HepG2 (cell line): ENCODE measurements around the gene SNRNP200. TPM values are rescaled to one million over a fixed set of nuclear protein-coding genes. Genes with fewer than 3 reads are reported as not detected.

ENCODE experiments used
- ATAC-seq: fragments of 200-7000 bp; cut with Tn5 transposase; 3 replicates; pipeline ENCODE4 v1.9.1; 2020; ENCODE audit warnings: mild to moderate bottlenecking, moderate library complexity
- BruUV-seq: library from RNA; stranded (reverse); fragments of 400-500 nt; replicated peaks from 2 replicates; lab custom pipeline; 2021; lab: Mats Ljungman, UMichigan
- CTCF ChIA-PET: fragments of 300-600 bp; formaldehyde crosslinking; extraction: SDS; loops from one replicate; lab custom pipeline; 2021; ENCODE audit warnings: low total read pairs, inconsistent platforms, low intra/inter-chr PET ratio; lab: Yijun Ruan, JAX
- POLR2A ChIA-PET: fragments of 350-600 bp; sonication (Branson Sonifier 250); formaldehyde crosslinking; loops from one replicate; lab custom pipeline; 2020; ENCODE audit warnings: antibody characterized with exemption, inconsistent platforms; lab: Yijun Ruan, JAX
- DNase-seq: peaks from one replicate; pipeline ENCODE4 v3.0.0-alpha.2; 2015; ENCODE audit warnings: low spot score
- FAIRE-seq: peaks from 3 replicates; lab custom pipeline; 2011; peaks lifted over from hg19 to GRCh38; lab: Jason Lieb, UNC
- H2AFZ ChIP-seq: one replicate; pipeline ENCODE4 v1.6.1; 2011; ENCODE audit warnings: low read length, inconsistent platforms
- H3K27ac ChIP-seq: fragments of 300-600 bp; 3 replicates; pipeline ENCODE4 v1.8.0; 2011; ENCODE audit warnings: mixed run types, mild to moderate bottlenecking, mixed read lengths, low read length, inconsistent platforms; ENCODE audit not compliant: insufficient read depth; ENCODE audit errors: extremely low read length
- H3K27me3 ChIP-seq, 2 experiments: fragments of 200-600 bp in 1 of 2; 2 replicates in 1 of 2; 3 replicates in 1 of 2; pipeline versions ENCODE4 v1.6.0 to v1.8.0; 2011; ENCODE audit warnings: low read length in 2 of 2, mild to moderate bottlenecking in 2 of 2, moderate library complexity in 2 of 2, inconsistent platforms in 1 of 2; ENCODE audit not compliant: insufficient read depth in 2 of 2, control insufficient read depth in 1 of 2
- H3K36me3 ChIP-seq, 2 experiments: fragments of 200-600 bp in 1 of 2; replicated peaks in 1 of 2; 2 replicates in 1 of 2; 3 replicates in 1 of 2; pipeline versions ENCODE4 v1.5.1 to v1.8.0; 2011; ENCODE audit warnings: low read length in 2 of 2, inconsistent platforms in 1 of 2; ENCODE audit not compliant: insufficient read depth in 2 of 2, control insufficient read depth in 1 of 2
- H3K4me1 ChIP-seq: 2 replicates; pipeline ENCODE4 v1.5.1; 2012; ENCODE audit warnings: low read length, inconsistent platforms; ENCODE audit not compliant: insufficient read depth
- H3K4me2 ChIP-seq: 2 replicates; pipeline ENCODE4 v1.6.0; 2011; ENCODE audit warnings: low read depth, low read length, inconsistent platforms
- H3K4me3 ChIP-seq, 3 experiments: fragments of 200-600 bp in 1 of 3; sonication (generic), shearing (Covaris generic) in 1 of 3; replicated peaks in 1 of 3; 2 replicates each; pipeline ENCODE4 v1.5.1; 2011 to 2016; ENCODE audit warnings: low read length in 3 of 3, inconsistent platforms in 2 of 3, low read depth in 2 of 3, mild to moderate bottlenecking in 2 of 3, control low read depth in 1 of 3, mixed read lengths in 1 of 3; ENCODE audit not compliant: insufficient read depth in 1 of 3
- H3K79me2 ChIP-seq: one replicate; pipeline ENCODE4 v1.6.1; 2011; ENCODE audit warnings: low read length, inconsistent platforms; ENCODE audit not compliant: insufficient read depth
- H3K9ac ChIP-seq: 2 replicates; pipeline ENCODE4 v1.6.0; 2011; ENCODE audit warnings: mild to moderate bottlenecking, low read depth, low read length, inconsistent platforms; ENCODE audit not compliant: insufficient read depth
- H3K9me3 ChIP-seq: 2 replicates; pipeline ENCODE4 v1.5.1; 2012; ENCODE audit warnings: mild to moderate bottlenecking, low read length
- H4K20me1 ChIP-seq: 2 replicates; pipeline ENCODE4 v1.6.0; 2011; ENCODE audit warnings: inconsistent platforms, mild to moderate bottlenecking, low read length, moderate library complexity; ENCODE audit not compliant: insufficient read depth
- ELF1 ChIP-seq: sonication (generic); formaldehyde crosslinking; IDR thresholded peaks from 2 replicates; pipeline ENCODE4 v1.4.0; 2020; ENCODE audit warnings: missing genetic modification reagents
- HOXA3 ChIP-seq: sonication (generic); formaldehyde crosslinking; IDR thresholded peaks from 2 replicates; pipeline ENCODE4 v1.5.0; 2020; ENCODE audit warnings: missing genetic modification reagents
- PAWR ChIP-seq: sonication (generic); formaldehyde crosslinking; IDR thresholded peaks from 2 replicates; pipeline ENCODE4 v1.4.0; 2020; ENCODE audit warnings: missing genetic modification reagents, mild to moderate bottlenecking, borderline replicate concordance
- ZMYM4 ChIP-seq: sonication (generic); formaldehyde crosslinking; IDR thresholded peaks from 2 replicates; pipeline ENCODE4 v1.8.1; 2023; ENCODE audit warnings: mild to moderate bottlenecking, missing genetic modification reagents
- ZNF382 ChIP-seq: sonication (generic); formaldehyde crosslinking; IDR thresholded peaks from 2 replicates; pipeline ENCODE4 v1.5.0; 2020; ENCODE audit warnings: missing genetic modification reagents, mild to moderate bottlenecking, borderline replicate concordance
- ZNF605 ChIP-seq: sonication (generic); formaldehyde crosslinking; IDR thresholded peaks from 2 replicates; pipeline ENCODE4 v1.8.0; 2022; ENCODE audit warnings: mild to moderate bottlenecking, missing genetic modification reagents
- ZNF709 ChIP-seq: sonication (generic); formaldehyde crosslinking; IDR thresholded peaks from 2 replicates; pipeline ENCODE4 v1.5.0; 2020; ENCODE audit warnings: mild to moderate bottlenecking, missing genetic modification reagents
- ZNF777 ChIP-seq: sonication (generic); formaldehyde crosslinking; IDR thresholded peaks from 2 replicates; pipeline ENCODE4 v1.4.0; 2020; ENCODE audit warnings: missing genetic modification reagents
- WGBS: methylation state at CpG from one replicate; pipeline ENCODE4 v1.1.6; 2017; ENCODE audit warnings: low lambda C conversion rate; 5-methylcytosine and 5-hydroxymethylcytosine counted together
- in situ Hi-C: cut with HindIII; loops from 2 replicates; pipeline ENCODE4 v1.10.0; 2017; ENCODE audit warnings: low pct_unique_long_range_greater_than_20kb; ENCODE audit not compliant: extremely low pct_ligation_motif_present
- intact Hi-C: fragments of 100-400 bp; cut with micrococcal nuclease; formaldehyde crosslinking; loops from one replicate; pipeline ENCODE4 v1.10.0; 2022; ENCODE audit not compliant: unreplicated experiment
- polyA plus RNA-seq, 8 experiments: library from polyadenylated mRNA; depleted of rRNA in 3 of 8; stranded (reverse) in 7 of 8; unstranded in 1 of 8; fragments of >200 nt; fragmentation: Illumina TruSeq in 4 of 8; extraction: Trizol in 4 of 8; gene quantifications; 2 replicates each; pipeline versions ENCODE4 v1.2.1 to v1.2.3, GENCODE V29; 2011 to 2016; ENCODE audit warnings: low read depth in 4 of 8, missing spikeins in 1 of 8, mixed read lengths in 1 of 8; ENCODE audit not compliant: insufficient read depth in 1 of 8
- total RNA-seq, 5 experiments: library from RNA; depleted of rRNA; stranded (reverse); fragments of >200 nt; fragmentation: Illumina TruSeq; extraction: Trizol; gene quantifications; 2 replicates each; pipeline ENCODE4 v1.2.3, GENCODE V29; 2016; ENCODE audit warnings: low read depth in 1 of 5
- TF ChIP-seq, protein P1 (sequence below): sonication (generic); formaldehyde crosslinking; IDR thresholded peaks from 2 replicates; pipeline ENCODE4 v1.4.0; 2020; ENCODE audit warnings: missing genetic modification reagents, mild to moderate bottlenecking, borderline replicate concordance
- TF ChIP-seq, protein P2 (sequence below): sonication (generic); formaldehyde crosslinking; IDR thresholded peaks from 2 replicates; pipeline ENCODE4 v1.4.0; 2020; ENCODE audit warnings: missing genetic modification reagents
- TF ChIP-seq, protein P3 (sequence below): sonication (generic); formaldehyde crosslinking; IDR thresholded peaks from 2 replicates; pipeline ENCODE4 v1.4.0; 2020; ENCODE audit warnings: missing genetic modification reagents

SNRNP200 gene
- total and polyA plus RNA-seq, 2 of the 13 experiments (the other 11 are each of a cell fraction or from before 2014, with no cell fraction given): 99.0 to 232 TPM

DNA sequence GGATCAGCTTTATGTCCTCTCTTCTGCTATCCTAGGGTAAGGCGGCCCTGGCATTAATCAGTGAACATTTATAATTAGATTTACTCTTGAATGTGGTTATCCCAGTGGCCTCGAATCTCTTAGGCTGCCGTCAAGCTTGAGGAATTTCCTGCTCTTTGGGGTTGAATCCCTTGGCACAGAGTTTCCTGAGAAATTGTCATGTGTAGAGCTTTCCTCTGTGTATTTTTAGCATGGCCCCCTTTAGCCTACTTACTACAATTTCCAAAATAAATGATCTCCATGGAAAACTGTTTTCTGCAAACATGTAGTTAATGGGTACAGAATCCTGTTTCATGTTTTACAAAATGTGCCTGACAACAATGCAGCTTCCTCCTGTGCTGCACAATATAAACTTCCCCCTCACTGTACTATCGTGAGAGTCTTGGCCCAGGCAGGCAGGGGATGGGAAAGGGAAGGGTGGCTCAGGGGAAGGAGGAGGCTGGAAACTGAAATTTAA is 48.3 kb upstream of the SNRNP200 start:
- CTCF ChIA-PET: no interaction called here
- intact Hi-C loops: no loop called here
- H3K36me3 ChIP-seq: peaks cover 39 to 81% of the 10 kb centered on the region in 2 experiments
- WGBS: 99% methylated on average over 4 of the region's 4 CpGs
- no peaks in the 10 kb centered on the region for H3K27me3 ChIP-seq
- H3K27ac ChIP-seq: no peak overlapping the region
- H3K4me3 ChIP-seq: no peak overlapping the region
- H3K9me3 ChIP-seq: no peaks in the 10 kb centered on the region
- ATAC-seq (no peak), DNase-seq (no peak), FAIRE-seq (no peak)
- no TSS peak for BruUV-seq
- no peaks in the 10 kb centered on the region for H3K4me1 ChIP-seq
- no peak overlapping the region for H3K4me2 ChIP-seq
- in situ Hi-C loops: no loop called here
- no peak for TF ChIP-seq ELF1 (CRISPR knock-in tag)
- TF ChIP-seq, protein P1, sequence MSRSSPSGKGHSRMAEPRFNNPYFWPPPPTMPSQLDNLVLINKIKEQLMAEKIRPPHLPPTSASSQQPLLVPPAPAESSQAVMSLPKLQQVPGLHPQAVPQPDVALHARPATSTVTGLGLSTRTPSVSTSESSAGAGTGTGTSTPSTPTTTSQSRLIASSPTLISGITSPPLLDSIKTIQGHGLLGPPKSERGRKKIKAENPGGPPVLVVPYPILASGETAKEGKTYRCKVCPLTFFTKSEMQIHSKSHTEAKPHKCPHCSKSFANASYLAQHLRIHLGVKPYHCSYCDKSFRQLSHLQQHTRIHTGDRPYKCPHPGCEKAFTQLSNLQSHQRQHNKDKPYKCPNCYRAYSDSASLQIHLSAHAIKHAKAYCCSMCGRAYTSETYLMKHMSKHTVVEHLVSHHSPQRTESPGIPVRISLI: no peak
- TF ChIP-seq, protein P2, sequence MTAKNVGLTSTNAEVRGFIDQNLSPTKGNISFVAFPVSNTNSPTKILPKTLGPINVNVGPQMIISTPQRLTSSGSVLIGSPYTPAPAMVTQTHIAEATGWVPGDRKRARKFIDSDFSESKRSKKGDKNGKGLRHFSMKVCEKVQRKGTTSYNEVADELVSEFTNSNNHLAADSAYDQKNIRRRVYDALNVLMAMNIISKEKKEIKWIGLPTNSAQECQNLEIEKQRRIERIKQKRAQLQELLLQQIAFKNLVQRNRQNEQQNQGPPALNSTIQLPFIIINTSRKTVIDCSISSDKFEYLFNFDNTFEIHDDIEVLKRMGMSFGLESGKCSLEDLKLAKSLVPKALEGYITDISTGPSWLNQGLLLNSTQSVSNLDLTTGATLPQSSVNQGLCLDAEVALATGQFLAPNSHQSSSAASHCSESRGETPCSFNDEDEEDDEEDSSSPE (CRISPR knock-in tag): no peak
- no peak for TF ChIP-seq HOXA3 (CRISPR knock-in tag)
- TF ChIP-seq ZNF382 (CRISPR knock-in tag): no peak
- no peak for TF ChIP-seq ZNF777 (CRISPR knock-in tag)
- TF ChIP-seq, protein P3, sequence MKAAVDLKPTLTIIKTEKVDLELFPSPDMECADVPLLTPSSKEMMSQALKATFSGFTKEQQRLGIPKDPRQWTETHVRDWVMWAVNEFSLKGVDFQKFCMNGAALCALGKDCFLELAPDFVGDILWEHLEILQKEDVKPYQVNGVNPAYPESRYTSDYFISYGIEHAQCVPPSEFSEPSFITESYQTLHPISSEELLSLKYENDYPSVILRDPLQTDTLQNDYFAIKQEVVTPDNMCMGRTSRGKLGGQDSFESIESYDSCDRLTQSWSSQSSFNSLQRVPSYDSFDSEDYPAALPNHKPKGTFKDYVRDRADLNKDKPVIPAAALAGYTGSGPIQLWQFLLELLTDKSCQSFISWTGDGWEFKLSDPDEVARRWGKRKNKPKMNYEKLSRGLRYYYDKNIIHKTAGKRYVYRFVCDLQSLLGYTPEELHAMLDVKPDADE: no peak
- no peak for TF ChIP-seq ZNF605
- TF ChIP-seq ZMYM4: no peak
- TF ChIP-seq PAWR (CRISPR knock-in tag): no peak
- TF ChIP-seq ZNF709 (CRISPR knock-in tag): no peak
- TF ChIP-seq, all 625 proteins: peak for 0
- POLR2A ChIA-PET: no interaction called here
- Histone ChIP-seq H3K9ac (no peak overlapping the region), H3K79me2 (no peaks in the 10 kb centered on the region), H4K20me1 (no peaks in the 10 kb centered on the region), H2AFZ (no peak overlapping the region)
